IgD-negative memory B cell (primary cell): ENCODE results near the gene CCDC126. TPM values are rescaled to one million over a fixed set of nuclear protein-coding genes. Genes with fewer than 3 reads are reported as not detected.
"Not testable (repeated sequence)": the region's sequence is repeated elsewhere in the genome, so short reads cannot be mapped to it uniquely, and the experiment has no call there.

Experiments used
- H3K27ac Mint-ChIP-seq, 3 donors: one replicate each; pipeline ENCODE4 v1.8.0; 2020 to 2022; ENCODE audit warnings: mild to moderate bottlenecking in 3 of 3, mixed read lengths in 3 of 3, moderate library complexity in 1 of 3
- H3K27me3 Mint-ChIP-seq: one replicate; pipeline ENCODE4 v1.8.0; 2021; ENCODE audit warnings: mixed read lengths
- H3K36me3 Mint-ChIP-seq: one replicate; pipeline ENCODE4 v1.8.0; 2020; ENCODE audit warnings: mild to moderate bottlenecking, mixed read lengths
- H3K4me1 Mint-ChIP-seq, 3 donors: one replicate each; pipeline ENCODE4 v1.8.0; 2020 to 2022; ENCODE audit warnings: mixed read lengths in 3 of 3, mild to moderate bottlenecking in 1 of 3
- H3K4me3 Mint-ChIP-seq, 4 donors: one replicate each; pipeline ENCODE4 v1.8.0; 2020 to 2022; ENCODE audit warnings: mild to moderate bottlenecking in 4 of 4, mixed read lengths in 4 of 4, moderate library complexity in 3 of 4
- H3K9me3 Mint-ChIP-seq, 3 donors: one replicate each; pipeline ENCODE4 v1.8.0; 2020 to 2021; ENCODE audit warnings: mixed read lengths in 3 of 3, mild to moderate bottlenecking in 1 of 3
- polyA plus RNA-seq: library from polyadenylated mRNA; unstranded; fragments of 300-500 nt; fragmentation: Illumina TruSeq; gene quantifications from one replicate; pipeline ENCODE4 v1.2.3, GENCODE V29; 2021

The CCDC126 gene
- polyA plus RNA-seq, 1 donor from 2014 or later: 12.7 TPM

DNA sequence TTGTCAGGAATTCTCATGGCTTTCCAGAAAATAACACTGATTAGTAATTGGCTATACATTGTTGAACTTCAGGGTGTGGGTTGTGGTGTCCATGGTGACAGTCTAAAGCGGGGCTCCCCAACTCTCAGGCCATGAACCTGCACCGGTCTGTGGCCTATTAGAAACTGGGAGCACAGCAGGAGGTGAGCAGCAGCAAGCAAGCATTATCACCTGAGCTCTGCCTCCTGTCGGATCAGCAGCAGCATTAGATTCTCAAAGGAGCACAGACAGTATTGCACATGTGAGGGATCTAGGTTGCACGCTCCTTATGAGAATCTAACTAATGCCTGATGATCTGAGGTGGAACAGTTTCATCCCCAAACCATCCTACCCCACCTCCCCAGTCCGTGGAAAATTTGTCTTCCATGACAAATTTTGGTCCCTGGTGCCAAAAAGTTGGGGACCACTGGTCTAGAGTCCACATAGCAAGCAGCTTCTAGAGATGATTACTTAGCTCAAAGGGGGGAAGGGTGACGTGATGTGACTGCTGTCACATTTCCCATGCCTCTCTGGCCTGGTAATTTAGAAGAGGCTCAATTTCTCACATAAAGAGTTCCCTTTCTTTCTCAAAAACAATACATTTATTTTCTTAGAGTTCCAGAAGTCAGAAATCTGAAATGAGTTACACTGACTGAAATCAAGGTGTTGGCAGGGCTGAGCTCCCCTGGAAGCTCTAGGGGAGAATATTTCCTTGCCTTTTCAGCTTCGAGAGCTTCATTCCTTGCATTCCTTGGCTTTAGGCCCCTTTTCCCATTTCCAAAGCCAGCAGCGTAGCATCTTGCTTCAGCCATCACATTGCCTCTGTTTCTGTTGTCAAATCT lies 65.2 kb downstream of the CCDC126 start:
- Mint-ChIP-seq H3K9me3 (peaks cover 2 to 12% (median 7%) of the 10 kb centered on the region in 3 donors), H3K4me1 (no peaks in the 10 kb centered on the region), H3K27ac (no peak overlapping the region), H3K4me3 (no peak overlapping the region), H3K27me3 (no peaks in the 10 kb centered on the region), H3K36me3 (peaks cover 3% of the 10 kb centered on the region)

DNA sequence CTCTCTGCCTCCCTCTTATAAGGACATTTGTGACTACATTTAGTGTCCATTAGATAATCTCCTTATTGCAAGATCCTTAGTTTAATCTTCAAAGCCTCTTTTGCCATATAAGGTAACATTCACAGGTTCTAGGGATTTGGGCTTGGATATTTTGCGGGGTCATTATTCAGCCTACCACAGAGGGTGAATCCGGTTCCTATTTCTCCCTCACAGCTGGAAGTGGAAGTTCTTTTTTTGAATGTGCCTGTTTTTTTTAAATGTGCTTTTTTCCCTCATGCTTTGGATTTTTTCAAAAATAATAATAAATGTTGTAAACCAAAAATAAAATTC lies 65.8 kb downstream of the CCDC126 start:
- Mint-ChIP-seq H3K36me3 (peaks cover 3% of the 10 kb centered on the region), H3K27ac (no peak overlapping the region), H3K4me1 (no peaks in the 10 kb centered on the region), H3K4me3 (no peak overlapping the region), H3K27me3 (no peaks in the 10 kb centered on the region), H3K9me3 (peaks cover 2 to 12% (median 6%) of the 10 kb centered on the region in 3 donors)

DNA sequence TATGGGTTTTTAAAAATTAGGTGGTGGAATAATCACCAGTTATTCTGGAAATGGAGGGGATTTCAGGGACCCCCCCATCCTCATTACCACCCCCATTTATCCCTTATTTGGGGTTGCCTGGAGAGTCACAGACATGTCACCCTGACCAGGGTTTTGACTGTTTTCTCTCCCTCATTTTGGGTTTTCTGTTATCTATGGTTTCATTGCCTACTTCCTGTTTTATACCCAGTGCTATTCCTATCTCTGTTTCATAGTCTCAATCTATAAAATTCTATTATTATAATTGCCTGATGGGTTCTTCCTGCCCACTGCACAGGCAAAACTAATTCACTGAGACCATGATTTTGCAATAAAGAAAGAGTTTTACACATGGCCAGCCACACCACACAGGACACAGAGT lies 66.9 kb downstream of the CCDC126 start:
- Mint-ChIP-seq H3K27me3 (no peaks in the 10 kb centered on the region), H3K4me3 (no peak overlapping the region), H3K9me3 (peaks cover 0 to 8% (median 2%) of the 10 kb centered on the region in 3 donors), H3K27ac (no peak overlapping the region), H3K36me3 (peaks cover 3% of the 10 kb centered on the region), H3K4me1 (no peaks in the 10 kb centered on the region)

DNA sequence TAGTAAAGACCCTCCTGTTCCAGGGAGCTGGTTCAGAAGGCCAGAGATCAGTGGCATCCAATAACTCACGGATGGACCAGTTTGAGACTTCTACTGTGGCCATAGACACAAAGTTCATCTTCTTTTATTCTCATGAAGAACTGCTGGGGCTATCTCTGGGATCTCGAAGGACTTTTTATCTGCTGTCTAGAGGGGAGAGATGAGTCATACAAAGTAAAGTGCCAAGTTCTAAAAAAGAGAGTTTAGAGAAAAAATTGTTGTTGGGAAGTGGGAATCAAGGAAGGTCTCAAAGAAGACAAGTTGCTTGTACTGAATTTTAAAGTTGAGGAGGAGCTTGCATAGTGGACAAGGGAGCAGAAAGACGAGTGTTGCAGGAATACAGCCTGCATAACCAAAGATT lies 74.9 kb downstream of the CCDC126 start:
- Mint-ChIP-seq H3K4me3 (no peak overlapping the region), H3K4me1 (no peaks in the 10 kb centered on the region), H3K9me3 (no peaks in the 10 kb centered on the region), H3K27me3 (no peaks in the 10 kb centered on the region), H3K27ac (no peak overlapping the region), H3K36me3 (no peaks in the 10 kb centered on the region)

DNA sequence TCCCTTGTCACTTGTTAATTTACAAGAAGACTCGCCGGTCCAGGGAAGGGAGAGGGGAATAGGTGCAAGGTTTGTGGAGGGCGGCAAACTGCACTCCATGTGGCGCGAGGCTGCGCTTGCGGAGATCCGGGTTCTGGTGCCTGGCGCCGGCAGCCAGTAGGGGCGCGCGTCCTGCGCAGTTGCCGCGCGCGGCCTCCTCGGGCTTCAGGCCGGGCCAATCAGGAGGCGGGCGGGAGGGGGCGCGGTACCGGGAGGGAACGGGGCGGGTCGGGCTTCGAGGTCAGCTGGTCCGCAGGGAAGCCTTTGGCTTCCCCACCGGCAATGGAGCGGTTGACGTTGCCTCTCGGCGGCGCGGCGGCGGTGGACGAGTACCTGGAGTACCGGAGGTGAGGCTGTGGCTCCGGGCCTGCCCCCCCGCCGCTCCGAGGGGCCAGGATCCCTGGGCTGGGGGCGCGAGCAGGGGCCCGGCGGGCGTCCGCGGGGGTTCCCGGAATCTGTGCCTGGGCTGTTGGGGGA lies 82.8 kb downstream of the CCDC126 start, which contains the start of gene FAM221A:
TSS of gene FAM221A (plus strand) at position 302 of the 516 bp plus-strand sequence. CDS start at position 322, 20 bp downstream.
- Mint-ChIP-seq H3K9me3 (no peaks in the 10 kb centered on the region), H3K4me1 (peaks cover 0 to 10% (median 7%) of the 10 kb centered on the region in 3 donors), H3K27ac (peak within 1 kb of the TSS; percentile 75 to 90 (median 90)), H3K27me3 (no peaks in the 10 kb centered on the region), H3K36me3 (no peaks in the 10 kb centered on the region), H3K4me3 (peak within 1 kb of the TSS; percentile 90 to 96 (median 95))

DNA sequence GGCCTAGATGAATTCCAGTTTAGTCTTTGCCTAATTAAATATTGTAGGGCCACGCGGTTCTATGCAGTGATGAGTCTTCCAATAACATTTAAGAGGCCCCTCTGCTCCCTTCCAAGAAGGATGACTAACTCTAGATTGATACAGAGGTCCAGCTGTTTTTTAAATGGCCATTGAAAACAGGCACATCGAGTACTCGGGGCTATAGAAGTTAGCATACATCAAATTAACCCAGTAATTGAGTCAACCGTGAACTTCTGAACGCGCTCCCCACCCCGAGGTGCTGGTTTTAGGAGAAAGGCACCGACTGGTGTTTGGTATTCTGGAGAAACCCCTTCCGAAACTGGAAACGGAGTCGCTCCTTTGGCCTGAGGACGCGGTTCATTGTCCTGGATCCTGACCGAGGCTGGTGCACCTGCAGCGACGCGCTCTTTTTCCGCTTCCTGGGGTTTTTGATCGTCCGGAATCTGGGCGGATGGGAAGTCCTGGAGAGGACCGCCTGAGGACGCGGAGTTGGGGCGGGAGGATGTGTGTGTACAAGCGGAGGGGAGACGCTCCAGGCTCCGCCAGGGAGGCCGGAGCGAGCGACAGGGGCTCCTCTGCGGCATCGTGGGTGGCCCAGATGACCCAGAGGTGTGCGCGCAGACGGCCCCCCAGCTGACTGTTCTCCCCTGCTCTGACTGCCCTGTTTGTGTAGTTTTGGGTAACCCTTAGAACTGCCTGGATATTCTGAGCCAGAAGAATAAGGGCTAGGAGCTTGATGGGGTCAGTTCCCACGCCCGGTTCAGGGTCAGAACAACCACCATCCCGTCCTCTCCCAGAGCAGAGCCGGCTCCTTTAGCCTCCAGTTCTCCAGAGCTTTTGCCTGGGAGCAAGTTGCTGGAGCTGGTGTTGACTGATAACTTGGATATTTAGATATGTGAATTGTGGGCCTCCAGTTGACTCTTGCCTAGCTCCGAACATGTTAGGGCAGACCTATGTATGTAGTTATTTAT lies 83.5 kb downstream of the CCDC126 start:
- peak overlapping the region; percentile 90 to 96 (median 95) for H3K4me3 Mint-ChIP-seq
- H3K4me1 Mint-ChIP-seq: peaks cover 2 to 13% (median 12%) of the 10 kb centered on the region in 3 donors
- peak overlapping the region; percentile 63 to 90 (median 75) for H3K27ac Mint-ChIP-seq
- no peaks in the 10 kb centered on the region for H3K36me3 Mint-ChIP-seq
- H3K27me3 Mint-ChIP-seq: no peaks in the 10 kb centered on the region
- no peaks in the 10 kb centered on the region for H3K9me3 Mint-ChIP-seq

DNA sequence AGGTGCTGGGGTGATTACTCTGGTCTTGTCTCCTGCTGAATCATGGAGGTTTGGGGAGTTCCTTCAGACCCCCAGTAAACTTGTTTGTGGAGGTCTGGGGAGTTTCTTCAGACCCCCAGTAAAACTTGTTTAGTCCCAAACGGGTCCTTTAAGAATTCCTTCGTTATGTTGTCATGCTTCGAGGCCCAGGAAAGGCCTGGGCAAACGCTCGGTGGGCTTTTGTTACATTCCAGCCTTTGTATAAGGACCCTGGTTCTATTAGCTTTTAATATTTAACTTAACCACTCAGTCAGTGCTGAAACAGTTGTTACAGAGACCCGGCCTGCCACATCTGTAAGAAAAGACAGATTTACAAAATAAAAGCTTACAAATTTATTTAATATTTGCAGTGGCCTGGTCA lies 86.9 kb downstream of the CCDC126 start:
- H3K4me1 Mint-ChIP-seq: peaks cover 2 to 13% (median 10%) of the 10 kb centered on the region in 3 donors
- H3K27me3 Mint-ChIP-seq, H3K9me3 Mint-ChIP-seq, H3K27ac Mint-ChIP-seq, H3K4me3 Mint-ChIP-seq, H3K36me3 Mint-ChIP-seq: not testable (repeated sequence)

DNA sequence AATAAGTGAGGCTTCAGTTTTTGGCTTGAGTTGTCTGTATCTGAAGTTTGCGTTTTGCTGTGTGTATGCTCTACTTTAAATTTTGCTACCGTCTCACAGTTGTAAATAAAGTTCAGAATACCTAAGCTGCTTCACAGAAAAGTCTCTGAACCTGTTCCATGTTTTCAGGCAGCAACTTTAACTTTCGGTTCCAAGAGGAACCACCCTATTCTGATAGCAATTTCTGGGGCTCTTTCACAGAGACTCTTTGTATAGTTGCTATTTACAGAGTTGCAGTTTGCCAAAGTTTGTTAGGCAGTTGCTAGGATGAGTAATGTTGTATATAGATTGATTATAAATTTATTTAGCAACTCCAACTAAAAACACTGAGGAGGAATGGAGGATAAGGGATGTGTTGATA lies 88.5 kb downstream of the CCDC126 start:
- peaks cover 3 to 8% (median 6%) of the 10 kb centered on the region in 3 donors for H3K4me1 Mint-ChIP-seq
- no peaks in the 10 kb centered on the region for H3K9me3 Mint-ChIP-seq
- H3K36me3 Mint-ChIP-seq: peaks cover 4% of the 10 kb centered on the region
- no peaks in the 10 kb centered on the region for H3K27me3 Mint-ChIP-seq
- no peak overlapping the region for H3K4me3 Mint-ChIP-seq
- peak overlapping the region in 2 of 3 donors; percentile 2 to 73 for H3K27ac Mint-ChIP-seq

DNA sequence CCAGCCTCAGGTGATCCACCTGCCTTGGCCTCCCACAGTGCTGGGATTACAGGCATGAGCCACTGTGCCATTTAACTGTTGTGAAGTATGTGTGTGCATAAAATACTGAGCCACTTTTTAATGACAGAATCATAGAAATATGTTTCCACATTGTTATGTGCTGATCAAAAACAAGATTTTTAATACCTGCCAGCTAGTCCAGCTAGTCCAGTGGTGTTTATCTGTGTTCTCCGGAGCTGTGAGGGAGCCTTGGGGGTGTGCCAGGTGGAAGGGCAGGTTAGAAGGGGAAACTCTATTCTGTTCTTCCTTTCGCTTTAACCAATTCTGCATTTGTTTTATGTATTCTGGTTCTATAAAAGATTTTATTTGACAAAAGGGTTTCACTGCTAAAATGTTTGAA lies 89.8 kb downstream of the CCDC126 start:
- Mint-ChIP-seq H3K36me3 (peaks cover 8% of the 10 kb centered on the region), H3K4me1 (peaks cover 4 to 5% (median 5%) of the 10 kb centered on the region in 3 donors), H3K27ac (no peak overlapping the region), H3K9me3 (no peaks in the 10 kb centered on the region), H3K27me3 (no peaks in the 10 kb centered on the region), H3K4me3 (peak overlapping the region in 1 of 4 donors; percentile 25)

DNA sequence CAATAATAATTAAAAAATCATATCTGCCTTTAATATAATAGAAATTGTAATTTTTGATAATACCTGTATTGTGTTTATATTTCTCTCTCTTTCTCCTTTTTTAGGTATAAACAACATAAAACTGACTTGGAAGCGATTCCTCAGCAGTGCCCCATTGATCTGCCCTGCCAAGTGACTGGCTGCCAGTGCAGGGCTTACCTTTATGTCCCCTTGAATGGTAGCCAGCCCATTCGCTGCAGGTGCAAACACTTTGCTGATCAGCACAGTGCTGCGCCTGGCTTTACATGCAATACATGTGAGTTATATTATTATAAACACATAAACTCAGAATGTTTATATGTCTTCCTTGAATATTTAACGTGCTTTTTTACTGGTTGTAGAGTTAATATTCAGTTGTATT lies 92.0 kb downstream of the CCDC126 start:
- H3K36me3 Mint-ChIP-seq: peaks cover 14% of the 10 kb centered on the region
- H3K4me3 Mint-ChIP-seq: no peak overlapping the region
- H3K27me3 Mint-ChIP-seq: no peaks in the 10 kb centered on the region
- no peaks in the 10 kb centered on the region for H3K9me3 Mint-ChIP-seq
- H3K4me1 Mint-ChIP-seq: peaks cover 4 to 5% (median 5%) of the 10 kb centered on the region in 3 donors
- H3K27ac Mint-ChIP-seq: no peak overlapping the region

DNA sequence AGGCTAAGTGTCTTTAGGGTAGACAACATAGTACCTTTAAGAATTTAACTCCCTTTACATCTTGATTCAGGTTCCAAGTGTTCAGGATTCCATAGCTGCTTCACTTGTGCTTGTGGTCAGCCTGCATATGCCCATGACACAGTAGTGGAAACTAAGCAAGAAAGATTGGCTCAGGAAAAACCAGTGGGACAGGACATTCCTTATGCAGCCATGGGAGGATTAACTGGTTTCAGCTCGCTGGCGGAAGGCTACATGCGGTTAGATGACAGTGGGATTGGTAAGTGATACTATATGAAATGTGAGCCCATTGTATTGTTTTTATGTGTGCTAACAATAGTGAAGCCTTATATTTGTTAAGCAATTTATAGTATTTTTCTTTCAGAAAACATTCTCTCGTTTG lies 94.1 kb downstream of the CCDC126 start:
- Mint-ChIP-seq H3K27ac (no peak overlapping the region), H3K9me3 (no peaks in the 10 kb centered on the region), H3K4me3 (no peak overlapping the region), H3K27me3 (no peaks in the 10 kb centered on the region), H3K4me1 (peaks cover 0 to 4% (median 0%) of the 10 kb centered on the region in 3 donors), H3K36me3 (peaks cover 14% of the 10 kb centered on the region)

DNA sequence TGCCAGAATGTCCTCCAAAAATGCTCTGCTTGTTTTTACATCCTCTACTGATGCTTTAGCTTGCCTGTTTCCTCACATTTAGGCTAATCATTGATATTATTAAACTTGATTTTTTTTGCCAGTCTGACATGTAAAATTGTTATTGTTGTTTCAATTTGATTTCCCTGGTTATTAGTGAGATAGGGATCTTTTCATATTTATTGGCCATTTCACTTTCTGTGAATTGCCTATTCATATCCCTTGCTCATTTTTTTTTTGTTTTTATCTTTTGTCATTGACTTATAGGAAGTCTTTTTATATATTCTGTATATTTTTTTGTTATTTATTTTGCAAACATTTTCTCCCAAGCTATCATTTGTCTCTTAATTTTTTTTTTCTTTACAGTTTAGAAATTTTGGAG lies 96.0 kb downstream of the CCDC126 start:
- peaks cover 11% of the 10 kb centered on the region for H3K36me3 Mint-ChIP-seq
- no peaks in the 10 kb centered on the region for H3K9me3 Mint-ChIP-seq
- H3K4me3 Mint-ChIP-seq: no peak overlapping the region
- H3K27me3 Mint-ChIP-seq: no peaks in the 10 kb centered on the region
- peaks cover 0 to 4% (median 0%) of the 10 kb centered on the region in 3 donors for H3K4me1 Mint-ChIP-seq
- no peak overlapping the region for H3K27ac Mint-ChIP-seq
